ENCODE data around the gene WHRN.

WHRN gene

GRCh38 chr9:114532561-114533237 lies 27.4 kb upstream of the WHRN start:
- WGBS, 2 experiments, result 53 to 57% methylated on average over 13 of the region's 13 CpGs
- no peak overlapping the region for H3K27ac ChIP-seq (ENCODE audit: insufficient read depth, low read depth, low read length, poor library complexity, severe bottlenecking)
- no peaks in the 10 kb centered on the region for H3K27me3 ChIP-seq (ENCODE audit: control insufficient read depth, insufficient read depth, low read length, poor library complexity, severe bottlenecking)

GRCh38 chr9:114529285-114529684 lies 24.0 kb upstream of the WHRN start:
- H3K4me3 ChIP-seq (ENCODE audit: insufficient read depth, low read depth, low read length), result no peak overlapping the region
- H3K9me3 ChIP-seq (ENCODE audit: control insufficient read depth, low read length), result no peaks in the 10 kb centered on the region
- no peaks in the 10 kb centered on the region for H3K4me1 ChIP-seq (ENCODE audit: control insufficient read depth, insufficient read depth, low read length)
- H3K36me3 ChIP-seq (ENCODE audit: control insufficient read depth, insufficient read depth, low read length), result no peaks in the 10 kb centered on the region
- no peak overlapping the region for H3K27ac ChIP-seq (ENCODE audit: insufficient read depth, low read depth, low read length, poor library complexity, severe bottlenecking)
- no peaks in the 10 kb centered on the region for H3K27me3 ChIP-seq (ENCODE audit: control insufficient read depth, insufficient read depth, low read length, poor library complexity, severe bottlenecking)
- 93% methylated on average over 6 of the region's 6 CpGs for WGBS, 2 experiments

More at GRCh38 chr9:114532561-114533237, 27.4 kb upstream of the WHRN start:
- Histone ChIP-seq H3K4me1 (ENCODE audit: control insufficient read depth, insufficient read depth, low read length) (no peaks in the 10 kb centered on the region), H3K36me3 (ENCODE audit: control insufficient read depth, insufficient read depth, low read length) (no peaks in the 10 kb centered on the region), H3K9me3 (ENCODE audit: control insufficient read depth, low read length) (no peaks in the 10 kb centered on the region), H3K4me3 (ENCODE audit: insufficient read depth, low read depth, low read length) (no peak overlapping the region)

- H3K4me1 ChIP-seq (ENCODE audit: control insufficient read depth, insufficient read depth, low read length), result peaks cover 9% of the 10 kb centered on the region
- H3K36me3 ChIP-seq (ENCODE audit: control insufficient read depth, insufficient read depth, low read length), result no peaks in the 10 kb centered on the region
- no peak overlapping the region for H3K27ac ChIP-seq (ENCODE audit: insufficient read depth, low read depth, low read length, poor library complexity, severe bottlenecking)
- WGBS, 2 experiments, result 81 to 98% methylated on average over 2 of the region's 2 CpGs
- H3K9me3 ChIP-seq (ENCODE audit: control insufficient read depth, low read length), result no peaks in the 10 kb centered on the region
- no peak overlapping the region for H3K4me3 ChIP-seq (ENCODE audit: insufficient read depth, low read depth, low read length)
- H3K27me3 ChIP-seq (ENCODE audit: control insufficient read depth, insufficient read depth, low read length, poor library complexity, severe bottlenecking), result no peaks in the 10 kb centered on the region
Measured at GRCh38 chr9:114526807-114527206, 21.5 kb upstream of the WHRN start.

GRCh38 chr9:114525513-114525912 lies 20.2 kb upstream of the WHRN start:
- H3K36me3 ChIP-seq (ENCODE audit: control insufficient read depth, insufficient read depth, low read length), result no peaks in the 10 kb centered on the region
- no peak overlapping the region for H3K4me3 ChIP-seq (ENCODE audit: insufficient read depth, low read depth, low read length)
- peaks cover 9% of the 10 kb centered on the region for H3K4me1 ChIP-seq (ENCODE audit: control insufficient read depth, insufficient read depth, low read length)
- no peak overlapping the region for H3K27ac ChIP-seq (ENCODE audit: insufficient read depth, low read depth, low read length, poor library complexity, severe bottlenecking)
- no peaks in the 10 kb centered on the region for H3K9me3 ChIP-seq (ENCODE audit: control insufficient read depth, low read length)
- 88 to 90% methylated on average over 3 of the region's 3 CpGs for WGBS, 2 experiments
- H3K27me3 ChIP-seq (ENCODE audit: control insufficient read depth, insufficient read depth, low read length, poor library complexity, severe bottlenecking), result no peaks in the 10 kb centered on the region

- no peaks in the 10 kb centered on the region for H3K27me3 ChIP-seq (ENCODE audit: control insufficient read depth, insufficient read depth, low read length, poor library complexity, severe bottlenecking)
- H3K27ac ChIP-seq (ENCODE audit: insufficient read depth, low read depth, low read length, poor library complexity, severe bottlenecking), result no peak overlapping the region
- WGBS, 2 experiments, result 93 to 95% methylated on average over 7 of the region's 7 CpGs
- no peak overlapping the region for H3K4me3 ChIP-seq (ENCODE audit: insufficient read depth, low read depth, low read length)
- peaks cover 9% of the 10 kb centered on the region for H3K4me1 ChIP-seq (ENCODE audit: control insufficient read depth, insufficient read depth, low read length)
- H3K36me3 ChIP-seq (ENCODE audit: control insufficient read depth, insufficient read depth, low read length), result no peaks in the 10 kb centered on the region
- no peaks in the 10 kb centered on the region for H3K9me3 ChIP-seq (ENCODE audit: control insufficient read depth, low read length)
Measured at GRCh38 chr9:114524247-114524681, 19.0 kb upstream of the WHRN start.

- Histone ChIP-seq H3K27ac (ENCODE audit: insufficient read depth, low read depth, low read length, poor library complexity, severe bottlenecking) (no peak overlapping the region), H3K36me3 (ENCODE audit: control insufficient read depth, insufficient read depth, low read length) (no peaks in the 10 kb centered on the region), H3K4me1 (ENCODE audit: control insufficient read depth, insufficient read depth, low read length) (peaks cover 9% of the 10 kb centered on the region), H3K27me3 (ENCODE audit: control insufficient read depth, insufficient read depth, low read length, poor library complexity, severe bottlenecking) (no peaks in the 10 kb centered on the region), H3K4me3 (ENCODE audit: insufficient read depth, low read depth, low read length) (no peak overlapping the region), H3K9me3 (ENCODE audit: control insufficient read depth, low read length) (no peaks in the 10 kb centered on the region)
- 94% methylated on average over 3 of the region's 3 CpGs for WGBS, 2 experiments
Measured at GRCh38 chr9:114522847-114523246, 17.6 kb upstream of the WHRN start.

- 53 to 54% methylated on average over 2 of the region's 2 CpGs for WGBS, 2 experiments
- H3K4me1 ChIP-seq (ENCODE audit: control insufficient read depth, insufficient read depth, low read length), result peaks cover 9% of the 10 kb centered on the region
- H3K9me3 ChIP-seq (ENCODE audit: control insufficient read depth, low read length), result no peaks in the 10 kb centered on the region
- H3K27ac ChIP-seq (ENCODE audit: insufficient read depth, low read depth, low read length, poor library complexity, severe bottlenecking), result no peak overlapping the region
- H3K4me3 ChIP-seq (ENCODE audit: insufficient read depth, low read depth, low read length), result no peak overlapping the region
- no peaks in the 10 kb centered on the region for H3K27me3 ChIP-seq (ENCODE audit: control insufficient read depth, insufficient read depth, low read length, poor library complexity, severe bottlenecking)
- no peaks in the 10 kb centered on the region for H3K36me3 ChIP-seq (ENCODE audit: control insufficient read depth, insufficient read depth, low read length)
Measured at GRCh38 chr9:114522286-114522685, 17.0 kb upstream of the WHRN start.

- no peak overlapping the region for H3K4me3 ChIP-seq (ENCODE audit: insufficient read depth, low read depth, low read length)
- H3K9me3 ChIP-seq (ENCODE audit: control insufficient read depth, low read length), result no peaks in the 10 kb centered on the region
- no peak overlapping the region for H3K27ac ChIP-seq (ENCODE audit: insufficient read depth, low read depth, low read length, poor library complexity, severe bottlenecking)
- no peaks in the 10 kb centered on the region for H3K36me3 ChIP-seq (ENCODE audit: control insufficient read depth, insufficient read depth, low read length)
- H3K27me3 ChIP-seq (ENCODE audit: control insufficient read depth, insufficient read depth, low read length, poor library complexity, severe bottlenecking), result no peaks in the 10 kb centered on the region
- H3K4me1 ChIP-seq (ENCODE audit: control insufficient read depth, insufficient read depth, low read length), result peaks cover 9% of the 10 kb centered on the region
Measured at GRCh38 chr9:114521846-114522245, 16.6 kb upstream of the WHRN start.

- Histone ChIP-seq H3K9me3 (ENCODE audit: control insufficient read depth, low read length) (no peaks in the 10 kb centered on the region), H3K4me1 (ENCODE audit: control insufficient read depth, insufficient read depth, low read length) (peaks cover 9% of the 10 kb centered on the region), H3K4me3 (ENCODE audit: insufficient read depth, low read depth, low read length) (no peak overlapping the region), H3K27ac (ENCODE audit: insufficient read depth, low read depth, low read length, poor library complexity, severe bottlenecking) (no peak overlapping the region), H3K27me3 (ENCODE audit: control insufficient read depth, insufficient read depth, low read length, poor library complexity, severe bottlenecking) (no peaks in the 10 kb centered on the region), H3K36me3 (ENCODE audit: control insufficient read depth, insufficient read depth, low read length) (no peaks in the 10 kb centered on the region)
- 91% methylated on average over 4 of the region's 4 CpGs for WGBS, 2 experiments
Measured at GRCh38 chr9:114518599-114519022, 13.3 kb upstream of the WHRN start.

GRCh38 chr9:114518120-114518519 lies 12.8 kb upstream of the WHRN start:
- H3K9me3 ChIP-seq (ENCODE audit: control insufficient read depth, low read length), result no peaks in the 10 kb centered on the region
- peaks cover 9% of the 10 kb centered on the region for H3K4me1 ChIP-seq (ENCODE audit: control insufficient read depth, insufficient read depth, low read length)
- H3K4me3 ChIP-seq (ENCODE audit: insufficient read depth, low read depth, low read length), result no peak overlapping the region
- no peaks in the 10 kb centered on the region for H3K27me3 ChIP-seq (ENCODE audit: control insufficient read depth, insufficient read depth, low read length, poor library complexity, severe bottlenecking)
- no peak overlapping the region for H3K27ac ChIP-seq (ENCODE audit: insufficient read depth, low read depth, low read length, poor library complexity, severe bottlenecking)
- H3K36me3 ChIP-seq (ENCODE audit: control insufficient read depth, insufficient read depth, low read length), result no peaks in the 10 kb centered on the region
- WGBS, 2 experiments, result 88 to 97% methylated on average over 1 of the region's 1 CpG

- WGBS, 2 experiments, result 86 to 87% methylated on average over 7 of the region's 7 CpGs
- Histone ChIP-seq H3K9me3 (ENCODE audit: control insufficient read depth, low read length) (no peaks in the 10 kb centered on the region), H3K27ac (ENCODE audit: insufficient read depth, low read depth, low read length, poor library complexity, severe bottlenecking) (no peak overlapping the region), H3K4me3 (ENCODE audit: insufficient read depth, low read depth, low read length) (no peak overlapping the region), H3K4me1 (ENCODE audit: control insufficient read depth, insufficient read depth, low read length) (peaks cover under 1% of the 10 kb centered on the region), H3K36me3 (ENCODE audit: control insufficient read depth, insufficient read depth, low read length) (no peaks in the 10 kb centered on the region), H3K27me3 (ENCODE audit: control insufficient read depth, insufficient read depth, low read length, poor library complexity, severe bottlenecking) (no peaks in the 10 kb centered on the region)
Measured at GRCh38 chr9:114516913-114517312, 11.6 kb upstream of the WHRN start.

Data from ectodermal cell (in vitro differentiated cells).